HL-60 (cell line): ENCODE results near the gene SLC24A2.

Source experiments
- POLR2AphosphoS5 ChIP-seq: IDR thresholded peaks from 2 replicates; pipeline ENCODE4 v1.6.1; 2012; ENCODE audit warnings: low read depth
- SPI1 ChIP-seq: IDR thresholded peaks from 2 replicates; pipeline ENCODE4 v1.6.1; 2012; ENCODE audit warnings: low read depth, mild to moderate bottlenecking, borderline replicate concordance
- TF ChIP-seq, protein P1 (sequence below): IDR thresholded peaks from one replicate; pipeline ENCODE4 v1.5.1; 2011; ENCODE audit warnings: low read length, control low read depth, inconsistent platforms; ENCODE audit not compliant: insufficient read depth

DNA sequence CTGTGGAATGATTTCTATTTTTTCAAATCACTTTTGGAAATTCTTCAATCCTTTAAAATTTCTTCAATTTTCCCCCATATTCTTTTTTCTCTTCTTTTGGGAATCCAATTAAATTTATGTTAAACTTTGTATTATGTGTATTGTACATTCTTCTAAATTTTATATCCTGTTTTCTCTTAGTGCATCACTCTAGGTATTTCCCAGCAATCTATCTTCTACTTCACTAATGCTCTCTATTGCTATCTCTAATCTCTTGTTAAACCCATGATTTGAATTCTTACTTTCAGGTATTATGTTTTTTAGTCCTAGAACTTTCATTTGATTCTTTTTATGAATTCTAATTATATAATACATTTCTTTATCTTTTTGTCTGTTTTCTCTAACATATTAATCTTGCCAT, 23.4 kb upstream of the SLC24A2 start:
- no peak for TF ChIP-seq POLR2AphosphoS5
- TF ChIP-seq, protein P1, sequence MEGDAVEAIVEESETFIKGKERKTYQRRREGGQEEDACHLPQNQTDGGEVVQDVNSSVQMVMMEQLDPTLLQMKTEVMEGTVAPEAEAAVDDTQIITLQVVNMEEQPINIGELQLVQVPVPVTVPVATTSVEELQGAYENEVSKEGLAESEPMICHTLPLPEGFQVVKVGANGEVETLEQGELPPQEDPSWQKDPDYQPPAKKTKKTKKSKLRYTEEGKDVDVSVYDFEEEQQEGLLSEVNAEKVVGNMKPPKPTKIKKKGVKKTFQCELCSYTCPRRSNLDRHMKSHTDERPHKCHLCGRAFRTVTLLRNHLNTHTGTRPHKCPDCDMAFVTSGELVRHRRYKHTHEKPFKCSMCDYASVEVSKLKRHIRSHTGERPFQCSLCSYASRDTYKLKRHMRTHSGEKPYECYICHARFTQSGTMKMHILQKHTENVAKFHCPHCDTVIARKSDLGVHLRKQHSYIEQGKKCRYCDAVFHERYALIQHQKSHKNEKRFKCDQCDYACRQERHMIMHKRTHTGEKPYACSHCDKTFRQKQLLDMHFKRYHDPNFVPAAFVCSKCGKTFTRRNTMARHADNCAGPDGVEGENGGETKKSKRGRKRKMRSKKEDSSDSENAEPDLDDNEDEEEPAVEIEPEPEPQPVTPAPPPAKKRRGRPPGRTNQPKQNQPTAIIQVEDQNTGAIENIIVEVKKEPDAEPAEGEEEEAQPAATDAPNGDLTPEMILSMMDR: no peak
- no peak for TF ChIP-seq SPI1
